GM15510 (cell line): ENCODE measurements around the gene SIRT7.

ENCODE experiments used
- POLR2A ChIP-seq: IDR thresholded peaks from 3 replicates; pipeline ENCODE4 v1.6.1; 2011; ENCODE audit warnings: borderline replicate concordance; ENCODE audit not compliant: insufficient read length; ENCODE audit errors: extremely low read depth

Gene SIRT7

GRCh38 chr17:81901167-81902022 lies 16.6 kb downstream of the SIRT7 start:
- no peak for TF ChIP-seq POLR2A

GRCh38 chr17:81900181-81900820 lies 17.7 kb downstream of the SIRT7 start:
- no peak for TF ChIP-seq POLR2A

- TF ChIP-seq POLR2A, result no peak
These were observed 18.3 kb downstream of the SIRT7 start for GRCh38 chr17:81899514-81900166.

GRCh38 chr17:81898885-81899284 lies 19.1 kb downstream of the SIRT7 start:
- no peak for TF ChIP-seq POLR2A

GRCh38 chr17:81898029-81898866 lies 19.7 kb downstream of the SIRT7 start:
- TF ChIP-seq POLR2A, result no peak

GRCh38 chr17:81895400-81895799 lies 22.6 kb downstream of the SIRT7 start:
- no peak for TF ChIP-seq POLR2A

- TF ChIP-seq POLR2A, result no peak
These were observed 26.7 kb downstream of the SIRT7 start for GRCh38 chr17:81891303-81891552.

GRCh38 chr17:81890447-81891302 lies 27.3 kb downstream of the SIRT7 start:
- TF ChIP-seq POLR2A, result no peak

GRCh38 chr17:81889602-81890001 lies 28.4 kb downstream of the SIRT7 start:
- no peak for TF ChIP-seq POLR2A

GRCh38 chr17:81888988-81889595 lies 28.9 kb downstream of the SIRT7 start:
- TF ChIP-seq POLR2A, result no peak

- no peak for TF ChIP-seq POLR2A
These were observed 29.6 kb downstream of the SIRT7 start for GRCh38 chr17:81888105-81888987.

GRCh38 chr17:81885869-81886548 lies 32.0 kb downstream of the SIRT7 start:
- TF ChIP-seq POLR2A, result no peak
